Ovary (tissue), 9 donors: ENCODE data around the gene VSTM5. TPM values are rescaled to one million over a fixed set of nuclear protein-coding genes. Genes with fewer than 3 reads are reported as not detected.

Experiments used
- DNase-seq, 5 donors: peaks; one replicate each; pipeline ENCODE4 v3.0.0-alpha.2; 2019 to 2020
- H3K27ac ChIP-seq, 2 donors: fragments of 200-600 bp; one replicate each; pipeline versions ENCODE4 v1.5.1 to v1.8.0; 2019 to 2022
- H3K27me3 ChIP-seq: fragments of 200-600 bp; one replicate; pipeline ENCODE4 v1.8.0; 2022
- H3K36me3 ChIP-seq: fragments of 200-600 bp; sonication (generic); one replicate; pipeline ENCODE4 v1.5.1; 2019
- H3K4me1 ChIP-seq: one replicate; pipeline ENCODE4 v1.8.1; 2013; ENCODE audit warnings: mild to moderate bottlenecking, moderate library complexity; ENCODE audit not compliant: insufficient read depth
- H3K4me3 ChIP-seq: fragments of 200-600 bp; sonication (generic); one replicate; pipeline ENCODE4 v1.5.1; 2017
- H3K9me3 ChIP-seq, 2 donors: fragments of 200-600 bp in 1 of 2; sonication (generic) in 1 of 2; one replicate each; pipeline versions ENCODE4 v1.5.1 to v1.8.1; 2013 to 2019; ENCODE audit warnings: mild to moderate bottlenecking in 1 of 2, moderate library complexity in 1 of 2
- EP300 ChIP-seq: sonication (generic); formaldehyde crosslinking; IDR thresholded peaks from one replicate; pipeline ENCODE4 v1.6.1; 2017; ENCODE audit warnings: antibody characterized with exemption
- POLR2A ChIP-seq: fragments of 450-650 bp; IDR thresholded peaks from one replicate; pipeline ENCODE4 v1.6.1; 2017; ENCODE audit warnings: antibody characterized with exemption, mild to moderate bottlenecking, moderate library complexity
- WGBS, 3 donors: extraction: QIAGEN DNeasy Blood & Tissue Kit in 1 of 3; methylation state at CpG; one replicate each; pipeline versions ENCODE4 v1.1.5 to v1.1.7; 2013 to 2017; 5-methylcytosine and 5-hydroxymethylcytosine counted together
- intact Hi-C, 4 donors: fragments of 100-400 bp; cut with DNase I; formaldehyde crosslinking; loops; one replicate each; pipeline versions ENCODE4 v1.11.0 to v1.15.1; 2022 to 2023
- polyA plus RNA-seq, 2 donors: library from polyadenylated mRNA; stranded (reverse); fragments of 200-250 nt in 1 of 2; fragments of 350-450 nt in 1 of 2; fragmentation: Illumina TruSeq in 1 of 2; extraction: RNeasy Lipid Tissue Mini Kit (QIAGEN cat#74804) in 1 of 2; gene quantifications; one replicate each; pipeline ENCODE4 v1.2.3, GENCODE V29; 2013 to 2014
- total RNA-seq, 7 donors: library from RNA; depleted of rRNA in 2 of 7; stranded (reverse); fragments of >200 nt in 2 of 7; fragmentation: NEBNext Ultra II Directional in 3 of 7; extraction: Animal tissue kit (Norgen Biotek cat#: 25700) in 3 of 7; gene quantifications; one replicate each; pipeline versions ENCODE4 v1.1.0 to v1.2.4, GENCODE V29; 2016 to 2023
- TF ChIP-seq, protein P1 (sequence below), 3 donors: fragments of 450-650 bp in 2 of 3; fragments of 200-600 bp in 1 of 3; IDR thresholded peaks; one replicate each; pipeline versions ENCODE4 v1.5.1 to v1.8.0; 2016 to 2022; ENCODE audit warnings: antibody characterized with exemption in 3 of 3, mild to moderate bottlenecking in 1 of 3
- donor health status: DM: no; HTN: no; CAD: no; lungs with moderate emphysema.
- donor health status: DM: no; HTN: no; CAD: no.
- donor health status: Bipolar disorder and iron deficiency.
- donor health status: DM: yes; HTN: yes; CAD: no.
- donor health status: DM: no; HTN: no; CAD: no.
- donor health status: DM: yes; HTN: yes; CAD: no.

Gene VSTM5
- total and polyA plus RNA-seq, 9 donors: 0.11 to 0.87 (median 0.25) TPM; not detected in 3

DNA sequence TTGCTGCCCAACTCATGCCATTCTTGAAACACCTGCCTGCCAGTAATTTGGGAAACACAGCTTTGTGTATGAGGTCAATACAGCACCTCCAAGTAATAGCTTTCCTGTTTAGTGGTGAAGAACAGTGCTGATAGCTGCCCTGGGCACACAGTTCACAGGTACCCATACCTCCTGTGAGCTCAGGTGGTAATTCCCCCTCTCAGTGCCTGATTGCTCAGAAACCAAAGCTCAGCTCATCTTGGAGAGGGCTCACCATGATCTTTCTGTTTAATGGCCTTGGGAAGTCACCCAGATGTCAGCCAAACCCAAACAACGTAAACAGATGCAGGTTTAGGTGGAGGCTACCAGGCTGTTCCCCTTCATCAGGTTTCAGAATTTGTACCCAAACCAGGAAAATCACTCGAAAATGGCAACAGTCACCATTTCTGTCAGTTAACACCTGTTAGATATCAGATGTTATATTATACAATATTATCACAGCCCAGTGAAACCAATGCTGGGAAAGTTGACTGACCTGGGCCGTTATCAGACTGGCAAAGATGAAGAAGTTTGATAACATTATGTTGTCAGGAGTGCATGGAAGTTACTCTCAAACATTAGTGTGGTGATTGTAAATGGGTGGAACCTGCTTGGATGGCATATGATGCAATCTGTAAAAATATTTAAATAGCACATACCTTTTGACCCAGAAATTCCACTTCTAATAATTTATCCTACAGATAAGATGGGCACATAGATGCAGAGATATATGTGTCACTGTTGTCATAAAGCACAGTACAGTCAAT, 18.9 kb downstream of the VSTM5 start:
- 68 to 84% (median 78%) methylated on average over 3 of the region's 3 CpGs for WGBS, 3 donors
- Histone ChIP-seq H3K4me3 (no peak overlapping the region), H3K36me3 (no peaks in the 10 kb centered on the region), H3K4me1 (no peaks in the 10 kb centered on the region), H3K27ac (no peak overlapping the region), H3K9me3 (no peaks in the 10 kb centered on the region), H3K27me3 (no peaks in the 10 kb centered on the region)
- TF ChIP-seq, protein P1, sequence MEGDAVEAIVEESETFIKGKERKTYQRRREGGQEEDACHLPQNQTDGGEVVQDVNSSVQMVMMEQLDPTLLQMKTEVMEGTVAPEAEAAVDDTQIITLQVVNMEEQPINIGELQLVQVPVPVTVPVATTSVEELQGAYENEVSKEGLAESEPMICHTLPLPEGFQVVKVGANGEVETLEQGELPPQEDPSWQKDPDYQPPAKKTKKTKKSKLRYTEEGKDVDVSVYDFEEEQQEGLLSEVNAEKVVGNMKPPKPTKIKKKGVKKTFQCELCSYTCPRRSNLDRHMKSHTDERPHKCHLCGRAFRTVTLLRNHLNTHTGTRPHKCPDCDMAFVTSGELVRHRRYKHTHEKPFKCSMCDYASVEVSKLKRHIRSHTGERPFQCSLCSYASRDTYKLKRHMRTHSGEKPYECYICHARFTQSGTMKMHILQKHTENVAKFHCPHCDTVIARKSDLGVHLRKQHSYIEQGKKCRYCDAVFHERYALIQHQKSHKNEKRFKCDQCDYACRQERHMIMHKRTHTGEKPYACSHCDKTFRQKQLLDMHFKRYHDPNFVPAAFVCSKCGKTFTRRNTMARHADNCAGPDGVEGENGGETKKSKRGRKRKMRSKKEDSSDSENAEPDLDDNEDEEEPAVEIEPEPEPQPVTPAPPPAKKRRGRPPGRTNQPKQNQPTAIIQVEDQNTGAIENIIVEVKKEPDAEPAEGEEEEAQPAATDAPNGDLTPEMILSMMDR (IDR thresholded peaks at IDR 0.05): no peak
- TF ChIP-seq EP300: no peak
- TF ChIP-seq POLR2A: no peak
- intact Hi-C loops: no loop called here
- DNase-seq: no peak

DNA sequence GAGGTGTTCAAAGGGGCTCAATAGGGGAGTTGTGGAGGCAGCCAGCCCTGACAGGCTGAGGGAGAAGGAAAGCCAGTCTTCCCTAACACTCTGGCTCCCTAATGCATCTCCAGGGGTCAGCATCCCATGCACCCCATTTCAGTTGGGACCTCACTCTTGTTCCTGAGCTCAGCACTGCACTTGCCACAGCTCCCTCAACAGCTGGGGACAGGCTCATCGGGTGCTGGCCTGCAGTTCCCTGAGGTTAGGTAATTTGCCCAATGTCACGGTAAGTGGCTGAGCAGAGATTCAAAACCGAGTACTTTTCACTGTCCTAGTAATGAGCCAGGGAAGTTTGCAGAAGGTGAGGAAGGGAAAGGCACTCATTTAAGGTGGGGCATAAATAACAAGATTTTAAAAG, 20.8 kb downstream of the VSTM5 start:
- no peak for DNase-seq
- TF ChIP-seq, protein P1 (IDR thresholded peaks at IDR 0.05): no peak
- TF ChIP-seq POLR2A: no peak
- no peak for TF ChIP-seq EP300
- Histone ChIP-seq H3K27ac (no peak overlapping the region), H3K27me3 (no peaks in the 10 kb centered on the region), H3K36me3 (no peaks in the 10 kb centered on the region), H3K9me3 (no peaks in the 10 kb centered on the region), H3K4me3 (no peak overlapping the region), H3K4me1 (no peaks in the 10 kb centered on the region)
- WGBS, 3 donors: 69 to 83% (median 79%) methylated on average over 3 of the region's 3 CpGs
- intact Hi-C loops: no loop called here

DNA sequence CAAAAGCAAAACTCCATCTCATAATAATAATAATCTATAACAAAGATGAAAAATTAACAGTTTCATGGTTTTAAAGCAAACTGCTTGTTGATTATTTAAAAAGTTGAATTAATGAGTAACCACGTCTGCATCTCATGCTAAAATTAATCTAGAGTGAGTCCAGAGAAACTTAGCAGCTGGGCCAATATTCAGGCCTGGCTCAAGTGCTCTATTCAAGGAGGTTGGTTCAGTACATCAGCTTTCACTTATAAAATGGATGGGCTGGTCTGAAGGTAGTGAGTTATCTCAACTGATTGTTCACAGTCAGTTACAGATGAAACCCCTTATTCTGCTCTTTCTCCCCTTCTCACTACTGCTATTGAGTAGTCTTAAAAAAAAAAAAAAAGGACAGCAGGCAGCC, 23.1 kb downstream of the VSTM5 start:
- TF ChIP-seq POLR2A (no peak), EP300 (no peak)
- TF ChIP-seq, protein P1 (IDR thresholded peaks at IDR 0.05): no peak
- H3K27me3 ChIP-seq: no peaks in the 10 kb centered on the region
- H3K9me3 ChIP-seq: no peaks in the 10 kb centered on the region
- no peak overlapping the region for H3K27ac ChIP-seq
- no peaks in the 10 kb centered on the region for H3K36me3 ChIP-seq
- WGBS, 3 donors: 81 to 90% (median 88%) methylated on average over 1 of the region's 1 CpG
- H3K4me3 ChIP-seq: no peak overlapping the region
- intact Hi-C loops: no loop called here
- no peak for DNase-seq
- H3K4me1 ChIP-seq: no peaks in the 10 kb centered on the region

DNA sequence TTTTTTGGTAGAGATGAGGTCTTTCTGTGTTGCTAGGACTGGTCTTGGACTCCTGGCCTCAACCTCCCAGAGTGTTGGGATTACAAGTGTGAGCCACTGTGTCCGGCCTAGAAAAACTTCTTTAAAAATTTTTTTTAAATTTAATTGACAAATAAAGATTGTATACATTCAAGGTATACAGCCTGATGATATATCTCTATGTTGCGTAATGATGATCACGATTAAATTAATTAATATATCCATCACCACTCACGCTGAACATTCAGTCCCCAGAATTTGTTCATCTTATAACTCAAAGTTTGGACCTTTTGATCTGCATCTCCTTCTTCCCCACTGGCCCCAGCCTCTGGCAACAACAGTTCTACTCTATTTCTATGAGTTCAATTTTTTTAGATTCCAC, 27.2 kb downstream of the VSTM5 start:
- no peak overlapping the region for H3K27ac ChIP-seq
- 95 to 98% (median 96%) methylated on average over 4 of the region's 4 CpGs for WGBS, 3 donors

More for the DNA sequence above, 27.2 kb downstream of the VSTM5 start:
- Histone ChIP-seq H3K36me3 (no peaks in the 10 kb centered on the region), H3K27me3 (no peaks in the 10 kb centered on the region), H3K9me3 (no peaks in the 10 kb centered on the region), H3K4me1 (no peaks in the 10 kb centered on the region), H3K4me3 (no peak overlapping the region)
- intact Hi-C loops: no loop called here
- TF ChIP-seq, protein P1 (IDR thresholded peaks at IDR 0.05): no peak
- TF ChIP-seq POLR2A: no peak
- TF ChIP-seq EP300: no peak
- no peak for DNase-seq
